Stimulated activated effector memory CD8-positive, alpha-beta T cell treated with anti-CD3 and anti-CD28 coated beads, Interleukin-12 subunit alpha, Interleukin-12 subunit beta, amount 100 ng/mL, for 72 hours (primary cell): Measurements from ENCODE around the gene DCBLD1.
A peak's percentile ranks its signal among the peaks of the same experiment; 100 is the strongest.

ENCODE experiments used
- ATAC-seq: fragments of 150-1000 bp; cut with Tn5 transposase; 2 replicates; pipeline ENCODE4 v1.10.0; 2021
- DNase-seq, 2 donors: peaks; one replicate each; pipeline ENCODE4 v3.0.0; 2021 to 2022; ENCODE audit warnings: low spot score in 2 of 2
- H3K27ac Mint-ChIP-seq: one replicate; pipeline ENCODE4 v1.8.0; 2022; ENCODE audit warnings: mild to moderate bottlenecking, mixed read lengths
- H3K36me3 Mint-ChIP-seq: one replicate; pipeline ENCODE4 v1.8.0; 2022; ENCODE audit warnings: mild to moderate bottlenecking, mixed read lengths
- H3K4me1 Mint-ChIP-seq: one replicate; pipeline ENCODE4 v1.8.0; 2022; ENCODE audit warnings: mixed read lengths
- H3K4me3 Mint-ChIP-seq: one replicate; pipeline ENCODE4 v1.8.0; 2022; ENCODE audit warnings: mild to moderate bottlenecking, mixed read lengths
- H3K9me3 Mint-ChIP-seq: one replicate; pipeline ENCODE4 v1.8.0; 2022; ENCODE audit warnings: mixed read lengths

DCBLD1 gene

DNA sequence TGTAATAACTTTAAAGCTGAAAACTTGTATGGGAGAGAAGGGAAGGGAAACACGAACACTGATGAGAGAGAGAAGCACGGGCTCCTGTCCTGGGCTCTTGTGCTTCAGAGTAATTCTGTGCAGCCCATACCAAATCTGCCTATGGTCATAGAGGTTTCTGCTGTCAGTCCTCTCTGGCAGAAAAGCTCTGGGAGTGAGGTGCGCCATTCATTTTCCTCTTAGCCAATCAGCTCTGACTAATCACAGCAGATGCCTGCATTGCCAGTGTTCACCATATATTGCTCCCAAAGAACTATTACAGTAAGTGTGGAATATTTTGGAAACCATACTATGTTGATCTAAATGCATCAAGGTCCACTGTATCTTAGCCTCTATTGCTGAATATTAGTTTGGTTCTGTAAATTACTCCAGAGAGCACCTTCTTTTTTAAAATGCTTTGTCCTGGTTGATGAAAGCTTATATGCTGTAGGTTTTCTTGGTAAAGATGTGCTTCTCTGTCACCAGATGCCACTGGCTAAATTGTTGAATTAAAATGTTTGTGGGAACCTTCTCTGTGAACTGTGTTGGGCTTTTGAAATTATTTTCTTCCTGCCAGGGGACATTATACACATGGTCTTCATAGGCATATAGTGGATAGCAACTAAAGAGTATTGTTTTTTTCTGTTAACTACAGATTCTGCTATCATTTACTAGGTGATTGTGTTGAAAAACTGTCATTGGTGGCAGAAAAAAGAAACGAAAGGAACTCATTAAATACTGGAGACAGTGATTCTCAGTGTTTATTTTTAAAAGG, 38.3 kb downstream of the DCBLD1 start:
- Mint-ChIP-seq H3K36me3 (peaks cover 4% of the 10 kb centered on the region), H3K9me3 (no peaks in the 10 kb centered on the region), H3K4me3 (no peak overlapping the region), H3K27ac (no peak overlapping the region), H3K4me1 (no peaks in the 10 kb centered on the region)
- DNase-seq (no peak), ATAC-seq (no peak)

GRCh38 chr6:117521791-117522502, 39.5 kb downstream of the DCBLD1 start:
- Mint-ChIP-seq H3K36me3 (peaks cover 6% of the 10 kb centered on the region), H3K27ac (no peak overlapping the region), H3K4me1 (no peaks in the 10 kb centered on the region), H3K4me3 (no peak overlapping the region), H3K9me3 (no peaks in the 10 kb centered on the region)
- no peak for ATAC-seq
- DNase-seq: no peak

- ATAC-seq (no peak), DNase-seq (no peak)
- Mint-ChIP-seq H3K4me3 (no peak overlapping the region), H3K27ac (no peak overlapping the region), H3K9me3 (no peaks in the 10 kb centered on the region), H3K36me3 (peaks cover 6% of the 10 kb centered on the region), H3K4me1 (no peaks in the 10 kb centered on the region)
Observed at GRCh38 chr6:117525607-117526006, 43.1 kb downstream of the DCBLD1 start.

DNA sequence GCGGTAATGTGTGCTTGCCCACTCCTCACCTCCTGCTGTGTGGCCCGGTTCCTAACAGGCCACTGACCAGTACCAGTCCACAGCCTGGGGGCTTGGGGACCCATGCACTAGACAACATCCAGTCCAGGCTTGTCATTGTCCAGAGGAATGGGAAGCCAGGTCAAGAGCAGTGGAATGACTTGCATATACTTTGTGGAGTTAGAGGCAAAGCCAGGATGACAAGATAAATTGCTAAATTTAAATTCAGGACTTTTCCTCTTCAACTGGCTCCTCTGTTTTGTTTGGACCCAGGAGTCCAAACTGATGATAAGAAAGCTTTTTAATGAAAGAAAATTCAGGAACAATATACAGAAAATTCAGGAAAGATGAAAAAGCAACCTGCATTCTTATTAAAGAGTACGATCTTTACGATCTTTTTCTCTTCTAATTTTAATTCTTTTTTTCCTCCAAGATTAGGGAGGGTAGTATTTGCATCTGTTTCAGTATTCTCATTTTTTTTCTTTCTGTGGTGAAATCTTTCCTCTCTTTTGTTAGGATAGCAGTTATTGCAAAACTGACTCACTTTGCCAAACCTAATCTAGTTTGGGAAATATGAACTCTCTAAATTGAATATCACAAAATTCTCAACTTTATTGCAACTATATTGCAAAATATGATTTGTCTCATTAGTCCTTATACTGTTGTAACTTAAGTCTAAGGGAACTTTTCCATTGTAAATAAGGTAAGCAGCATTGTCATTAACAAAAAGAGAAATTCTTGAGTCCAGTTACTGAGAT, 48.2 kb downstream of the DCBLD1 start:
- peaks cover 4% of the 10 kb centered on the region for H3K36me3 Mint-ChIP-seq
- ATAC-seq (no peak), DNase-seq (no peak)
- H3K4me1 Mint-ChIP-seq: no peaks in the 10 kb centered on the region
- H3K9me3 Mint-ChIP-seq: no peaks in the 10 kb centered on the region
- no peak overlapping the region for H3K27ac Mint-ChIP-seq
- H3K4me3 Mint-ChIP-seq: no peak overlapping the region

- H3K36me3 Mint-ChIP-seq: no peaks in the 10 kb centered on the region
- no peak for DNase-seq
- H3K4me3 Mint-ChIP-seq: no peak overlapping the region
- no peaks in the 10 kb centered on the region for H3K9me3 Mint-ChIP-seq
- ATAC-seq: no peak
- H3K27ac Mint-ChIP-seq: no peak overlapping the region
- H3K4me1 Mint-ChIP-seq: no peaks in the 10 kb centered on the region
Observed at GRCh38 chr6:117531346-117531745, 48.9 kb downstream of the DCBLD1 start.

DNA sequence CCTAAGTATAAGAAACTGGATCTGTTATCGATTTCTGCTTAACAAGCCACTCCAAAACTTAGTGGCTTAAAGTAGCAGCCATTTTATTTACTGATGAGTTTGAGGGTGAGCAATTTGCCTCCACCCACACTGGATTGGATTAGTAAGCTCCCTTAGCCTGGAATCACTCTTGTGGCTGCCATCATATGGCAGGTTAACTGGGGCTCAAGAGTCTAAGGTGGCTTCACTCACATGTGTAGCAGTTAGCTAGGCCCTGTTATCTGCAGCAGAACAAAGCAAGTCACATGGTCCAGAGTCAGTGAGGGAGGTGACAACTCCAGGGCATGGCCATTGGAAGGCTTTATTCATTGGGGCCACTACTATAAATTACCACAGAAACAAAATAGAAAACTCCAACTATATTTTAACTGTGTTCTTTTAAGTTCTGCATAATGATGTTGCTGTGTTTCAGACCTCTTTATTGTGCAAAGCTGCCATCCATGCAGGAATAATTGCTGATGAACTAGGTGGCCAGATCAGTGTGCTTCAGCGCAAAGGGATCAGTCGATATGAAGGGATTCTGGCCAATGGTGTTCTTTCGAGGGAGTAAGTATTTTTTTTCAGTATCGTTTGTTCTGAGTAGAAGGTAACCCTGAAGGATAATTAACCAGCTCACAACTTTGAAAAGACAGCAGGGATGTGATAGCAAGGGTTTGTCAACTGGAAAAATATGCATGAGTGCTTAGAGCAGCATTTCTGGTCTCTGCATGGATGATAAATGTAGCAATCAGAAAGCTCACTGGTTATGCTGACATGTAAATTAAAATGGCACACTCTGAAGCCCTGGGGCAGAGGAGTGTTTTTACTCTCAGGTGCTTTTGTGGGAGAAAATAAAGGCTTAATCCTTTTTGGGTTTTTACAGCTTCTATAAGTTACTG, 49.6 kb downstream of the DCBLD1 start:
- no peaks in the 10 kb centered on the region for H3K9me3 Mint-ChIP-seq
- no peaks in the 10 kb centered on the region for H3K36me3 Mint-ChIP-seq
- H3K27ac Mint-ChIP-seq: no peak overlapping the region
- peak; percentile 61 for ATAC-seq
- DNase-seq: no peak
- H3K4me1 Mint-ChIP-seq: no peaks in the 10 kb centered on the region
- H3K4me3 Mint-ChIP-seq: no peak overlapping the region

- no peak overlapping the region for H3K4me3 Mint-ChIP-seq
- H3K27ac Mint-ChIP-seq: no peak overlapping the region
- H3K9me3 Mint-ChIP-seq: no peaks in the 10 kb centered on the region
- peaks cover 6% of the 10 kb centered on the region for H3K36me3 Mint-ChIP-seq
- H3K4me1 Mint-ChIP-seq: no peaks in the 10 kb centered on the region
- ATAC-seq (no peak), DNase-seq (no peak)
Observed at GRCh38 chr6:117533775-117534174, 51.3 kb downstream of the DCBLD1 start.

DNA sequence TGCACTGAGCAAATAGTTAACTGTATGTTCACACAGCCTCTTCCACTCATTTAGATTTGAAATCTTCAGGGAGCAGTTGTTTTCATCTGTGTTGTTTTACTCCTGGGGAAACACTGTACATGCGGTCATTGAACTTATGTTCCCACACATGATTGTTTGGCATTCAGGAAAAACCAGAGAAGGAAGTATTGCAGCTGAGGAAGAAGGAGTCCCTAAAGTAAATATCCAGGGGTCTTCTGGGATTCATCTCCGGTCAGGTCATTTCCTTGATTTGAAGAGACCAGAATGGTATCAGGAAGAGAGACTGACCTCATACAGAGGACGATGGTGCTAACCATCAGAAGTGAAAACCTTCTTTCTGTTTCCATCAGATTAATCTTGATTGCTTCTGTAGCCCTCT, 52.5 kb downstream of the DCBLD1 start:
- no peak overlapping the region for H3K4me3 Mint-ChIP-seq
- H3K36me3 Mint-ChIP-seq: peaks cover 8% of the 10 kb centered on the region
- DNase-seq (no peak), ATAC-seq (no peak)
- no peaks in the 10 kb centered on the region for H3K9me3 Mint-ChIP-seq
- H3K27ac Mint-ChIP-seq: no peak overlapping the region
- no peaks in the 10 kb centered on the region for H3K4me1 Mint-ChIP-seq

GRCh38 chr6:117536317-117536716, 53.8 kb downstream of the DCBLD1 start:
- Mint-ChIP-seq H3K36me3 (peaks cover 8% of the 10 kb centered on the region), H3K9me3 (no peaks in the 10 kb centered on the region), H3K27ac (no peak overlapping the region), H3K4me3 (no peak overlapping the region), H3K4me1 (no peaks in the 10 kb centered on the region)
- DNase-seq: no peak
- ATAC-seq: no peak

DNA sequence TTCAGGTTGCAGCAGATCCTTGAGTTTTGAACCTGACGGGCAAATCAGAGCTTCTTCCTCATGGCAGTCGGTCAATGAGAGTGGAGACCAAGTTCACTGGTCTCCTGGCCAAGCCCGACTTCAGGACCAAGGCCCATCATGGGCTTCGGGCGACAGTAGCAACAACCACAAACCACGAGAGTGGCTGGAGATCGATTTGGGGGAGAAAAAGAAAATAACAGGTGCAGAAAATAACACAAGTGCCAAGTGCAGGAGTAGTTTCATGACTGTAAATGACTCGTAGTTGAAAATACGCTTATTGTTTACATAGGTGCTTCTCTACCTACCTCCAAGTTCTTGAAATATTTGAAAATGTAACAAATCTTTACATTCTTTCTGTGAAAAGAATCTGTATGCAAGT, 56.1 kb downstream of the DCBLD1 start:
- H3K27ac Mint-ChIP-seq: no peak overlapping the region
- peaks cover 8% of the 10 kb centered on the region for H3K36me3 Mint-ChIP-seq
- H3K9me3 Mint-ChIP-seq: no peaks in the 10 kb centered on the region
- H3K4me3 Mint-ChIP-seq: no peak overlapping the region
- H3K4me1 Mint-ChIP-seq: no peaks in the 10 kb centered on the region
- DNase-seq (no peak), ATAC-seq (no peak)

DNA sequence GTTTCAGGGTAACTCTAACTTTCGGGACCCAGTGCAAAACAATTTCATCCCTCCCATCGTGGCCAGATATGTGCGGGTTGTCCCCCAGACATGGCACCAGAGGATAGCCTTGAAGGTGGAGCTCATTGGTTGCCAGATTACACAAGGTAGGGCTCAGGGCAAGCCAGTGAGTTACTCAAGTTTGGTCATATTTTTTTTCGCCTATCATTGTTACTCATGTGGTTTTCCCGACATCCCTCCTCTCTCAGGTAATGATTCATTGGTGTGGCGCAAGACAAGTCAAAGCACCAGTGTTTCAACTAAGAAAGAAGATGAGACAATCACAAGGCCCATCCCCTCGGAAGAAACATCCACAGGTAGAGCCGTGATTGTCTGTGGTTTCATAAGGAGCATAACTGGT, 58.2 kb downstream of the DCBLD1 start:
- no peak for DNase-seq
- Mint-ChIP-seq H3K9me3 (no peaks in the 10 kb centered on the region), H3K27ac (no peak overlapping the region), H3K36me3 (peaks cover 8% of the 10 kb centered on the region), H3K4me3 (no peak overlapping the region), H3K4me1 (no peaks in the 10 kb centered on the region)
- ATAC-seq: peak; percentile 60

- no peak overlapping the region for H3K4me3 Mint-ChIP-seq
- ATAC-seq: no peak
- peaks cover 14% of the 10 kb centered on the region for H3K4me1 Mint-ChIP-seq
- H3K9me3 Mint-ChIP-seq: no peaks in the 10 kb centered on the region
- DNase-seq: no peak
- no peak overlapping the region for H3K27ac Mint-ChIP-seq
- H3K36me3 Mint-ChIP-seq: peaks cover 11% of the 10 kb centered on the region
Observed at GRCh38 chr6:117542493-117542892, 60.0 kb downstream of the DCBLD1 start.

DNA sequence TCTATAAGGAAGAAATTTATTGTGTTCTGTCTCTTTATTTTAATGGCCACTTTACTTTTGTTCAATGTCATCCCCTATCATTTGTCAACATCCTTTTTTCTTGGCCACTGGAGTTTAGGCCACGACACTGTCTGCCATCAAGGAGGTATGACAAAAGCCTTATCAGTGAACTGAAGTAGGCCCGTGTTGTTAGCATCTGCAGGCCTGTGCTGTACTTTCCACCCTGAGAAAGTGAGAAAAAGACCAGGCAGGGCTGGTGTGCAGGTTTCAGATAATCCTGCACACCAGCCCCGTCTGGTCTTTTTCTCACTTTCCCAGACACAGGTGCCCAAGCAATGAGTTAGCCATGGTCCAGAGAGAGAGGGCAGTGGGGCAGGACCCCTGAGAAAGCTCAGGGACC, 62.2 kb downstream of the DCBLD1 start:
- no peak overlapping the region for H3K27ac Mint-ChIP-seq
- DNase-seq (no peak), ATAC-seq (no peak)
- H3K36me3 Mint-ChIP-seq: peaks cover 15% of the 10 kb centered on the region
- H3K9me3 Mint-ChIP-seq: no peaks in the 10 kb centered on the region
- peaks cover 31% of the 10 kb centered on the region for H3K4me1 Mint-ChIP-seq
- no peak overlapping the region for H3K4me3 Mint-ChIP-seq

- Mint-ChIP-seq H3K4me3 (no peak overlapping the region), H3K27ac (no peak overlapping the region), H3K9me3 (no peaks in the 10 kb centered on the region)
Observed at GRCh38 chr6:117545161-117545595, 62.7 kb downstream of the DCBLD1 start.

GRCh38 chr6:117546674-117547073, 64.2 kb downstream of the DCBLD1 start:
- Mint-ChIP-seq H3K4me3 (no peak overlapping the region), H3K27ac (no peak overlapping the region), H3K4me1 (peaks cover 45% of the 10 kb centered on the region), H3K36me3 (peaks cover 15% of the 10 kb centered on the region), H3K9me3 (no peaks in the 10 kb centered on the region)
- no peak for DNase-seq
- no peak for ATAC-seq

More at GRCh38 chr6:117545161-117545595, 62.7 kb downstream of the DCBLD1 start:
- Mint-ChIP-seq H3K36me3 (peaks cover 15% of the 10 kb centered on the region), H3K4me1 (peaks cover 36% of the 10 kb centered on the region)
- DNase-seq (no peak), ATAC-seq (no peak)
